Neuron (in vitro differentiated cells): ENCODE data around the gene SLC4A4.

ENCODE experiments used
- H2AFZ ChIP-seq: one replicate; pipeline ENCODE4 v1.6.1; 2013; ENCODE audit warnings: low read depth, mild to moderate bottlenecking, inconsistent platforms, low read length, moderate library complexity
- H3K27me3 ChIP-seq: one replicate; pipeline ENCODE4 v1.6.1; 2013; ENCODE audit warnings: low read length; ENCODE audit not compliant: insufficient read depth
- H3K36me3 ChIP-seq: one replicate; pipeline ENCODE4 v1.6.1; 2013; ENCODE audit warnings: low read length; ENCODE audit not compliant: insufficient read depth
- H3K4me1 ChIP-seq: one replicate; pipeline ENCODE4 v1.6.1; 2013; ENCODE audit warnings: low read length; ENCODE audit not compliant: insufficient read depth
- H3K4me3 ChIP-seq: 2 replicates; pipeline ENCODE4 v1.5.1; 2013; ENCODE audit warnings: mild to moderate bottlenecking, low read length, moderate library complexity
- H3K9me3 ChIP-seq: one replicate; pipeline ENCODE4 v1.6.1; 2013; ENCODE audit warnings: low read length

SLC4A4 gene

DNA sequence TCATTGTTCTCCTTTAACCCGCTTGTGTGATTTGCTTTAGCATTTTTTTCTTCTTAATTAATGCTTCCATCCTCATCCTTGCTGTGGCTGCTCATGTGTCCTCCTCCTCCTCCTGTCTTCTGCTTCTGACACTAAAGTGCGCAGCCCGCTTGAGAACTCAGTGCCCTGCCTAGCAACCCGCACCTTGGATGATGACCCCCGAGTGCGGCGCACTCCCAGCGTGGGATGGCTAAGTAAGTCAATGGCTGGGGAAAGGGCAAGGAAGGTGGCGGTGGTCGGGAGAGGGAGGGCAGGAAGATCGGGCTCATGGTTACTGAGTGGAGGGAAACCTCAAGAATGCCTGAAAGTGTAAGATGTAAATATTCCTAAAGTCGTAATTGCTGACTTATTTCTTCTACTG, 30.1 kb downstream of the SLC4A4 start:
- Histone ChIP-seq H3K4me3 (no peak overlapping the region), H2AFZ (no peak overlapping the region), H3K9me3 (no peaks in the 10 kb centered on the region), H3K36me3 (no peaks in the 10 kb centered on the region), H3K4me1 (no peaks in the 10 kb centered on the region), H3K27me3 (no peaks in the 10 kb centered on the region)

GRCh38 chr4:71369536-71369935, 30.7 kb downstream of the SLC4A4 start:
- H3K27me3 ChIP-seq = no peaks in the 10 kb centered on the region
- H3K36me3 ChIP-seq = no peaks in the 10 kb centered on the region
- no peak overlapping the region for H3K4me3 ChIP-seq
- no peaks in the 10 kb centered on the region for H3K4me1 ChIP-seq
- H3K9me3 ChIP-seq = no peaks in the 10 kb centered on the region
- no peak overlapping the region for H2AFZ ChIP-seq

DNA sequence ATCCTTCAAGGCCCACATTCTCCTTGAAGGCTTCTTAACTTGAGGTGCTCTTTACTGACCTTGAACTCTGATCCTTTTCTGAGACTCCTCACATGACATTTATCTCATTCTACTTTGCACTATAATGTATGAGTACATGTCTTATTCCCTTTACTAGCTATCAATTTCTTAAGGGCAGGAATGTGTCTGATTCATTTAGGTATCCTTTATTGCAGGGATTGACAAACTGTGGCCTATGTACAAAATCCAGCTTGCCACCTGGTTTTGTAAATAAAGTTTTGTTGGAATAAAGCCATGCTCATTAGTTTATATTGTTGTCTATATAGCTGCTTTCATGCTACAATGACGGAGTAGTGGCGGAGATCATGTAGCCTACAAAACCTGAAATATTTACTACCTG, 36.7 kb downstream of the SLC4A4 start:
- H3K4me1 ChIP-seq = peaks cover under 1% of the 10 kb centered on the region

DNA sequence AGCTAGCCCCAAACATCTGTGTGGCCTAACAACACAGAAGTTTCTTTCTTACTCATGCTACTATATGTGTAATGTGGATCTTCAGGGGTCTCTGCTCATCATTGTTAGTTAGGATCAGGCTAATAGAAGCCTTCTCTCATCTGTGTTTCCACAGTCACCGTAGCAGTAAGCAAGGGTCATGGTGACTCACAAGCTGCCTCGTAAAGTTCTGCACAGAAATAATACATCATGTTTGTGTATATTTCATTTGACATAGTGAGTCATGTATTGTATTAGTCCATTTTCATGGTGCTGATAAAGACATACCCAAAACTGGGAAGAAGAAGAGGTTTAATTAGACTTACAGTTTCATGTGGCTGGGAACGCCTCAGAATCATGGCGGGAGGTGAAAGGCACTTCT, 38.7 kb downstream of the SLC4A4 start:
- peaks cover 4% of the 10 kb centered on the region for H3K4me1 ChIP-seq
- no peak overlapping the region for H3K4me3 ChIP-seq
- no peak overlapping the region for H2AFZ ChIP-seq
- H3K36me3 ChIP-seq = no peaks in the 10 kb centered on the region
- H3K27me3 ChIP-seq = no peaks in the 10 kb centered on the region
- no peaks in the 10 kb centered on the region for H3K9me3 ChIP-seq

More for the DNA sequence above, 36.7 kb downstream of the SLC4A4 start:
- Histone ChIP-seq H3K27me3 (no peaks in the 10 kb centered on the region), H3K36me3 (no peaks in the 10 kb centered on the region), H2AFZ (no peak overlapping the region), H3K9me3 (no peaks in the 10 kb centered on the region), H3K4me3 (no peak overlapping the region)

GRCh38 chr4:71379126-71379525, 40.3 kb downstream of the SLC4A4 start:
- no peaks in the 10 kb centered on the region for H3K36me3 ChIP-seq
- peaks cover 4% of the 10 kb centered on the region for H3K4me1 ChIP-seq
- no peaks in the 10 kb centered on the region for H3K9me3 ChIP-seq
- H2AFZ ChIP-seq = no peak overlapping the region
- H3K27me3 ChIP-seq = no peaks in the 10 kb centered on the region
- H3K4me3 ChIP-seq = no peak overlapping the region

GRCh38 chr4:71380788-71381187, 42.0 kb downstream of the SLC4A4 start:
- no peaks in the 10 kb centered on the region for H3K27me3 ChIP-seq
- H2AFZ ChIP-seq = no peak overlapping the region
- H3K36me3 ChIP-seq = no peaks in the 10 kb centered on the region
- H3K4me3 ChIP-seq = no peak overlapping the region
- H3K4me1 ChIP-seq = peaks cover 4% of the 10 kb centered on the region
- no peaks in the 10 kb centered on the region for H3K9me3 ChIP-seq

DNA sequence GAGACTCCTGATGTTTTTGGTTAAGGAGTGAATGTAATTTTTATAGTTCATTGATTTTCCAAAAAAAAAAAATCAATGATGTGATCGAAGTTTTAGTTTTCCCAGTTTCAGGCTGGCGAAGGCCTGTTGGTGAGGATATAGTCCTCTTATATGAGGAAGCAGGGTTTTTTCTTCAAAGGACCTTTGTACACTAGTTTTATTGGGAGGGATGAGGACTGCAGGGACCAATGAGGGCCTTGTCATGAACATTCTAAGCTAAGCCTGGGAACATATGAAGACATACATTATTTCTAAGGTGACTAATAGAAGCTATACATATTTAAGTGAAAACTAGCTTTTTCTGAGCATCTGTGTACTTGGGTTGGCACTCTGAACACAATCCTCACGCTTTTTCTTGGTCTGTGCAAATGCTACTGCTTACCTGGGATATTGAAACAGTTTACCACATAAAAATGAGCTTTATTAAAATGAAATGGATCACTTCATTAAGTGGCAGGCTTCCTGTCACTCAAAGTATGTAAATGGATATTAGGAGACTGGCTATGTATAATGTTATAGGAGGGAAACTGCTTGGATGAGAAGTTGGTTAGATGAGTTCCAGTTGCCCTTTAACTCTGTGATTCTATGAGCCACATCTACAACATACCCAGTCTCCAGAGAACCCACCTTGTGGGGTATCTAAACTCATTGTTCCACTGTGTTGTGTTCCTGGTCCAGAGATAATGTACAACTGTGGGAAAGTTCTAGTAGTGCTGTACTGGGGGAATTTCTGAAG, 43.5 kb downstream of the SLC4A4 start:
- Histone ChIP-seq H3K9me3 (no peaks in the 10 kb centered on the region), H3K4me3 (no peak overlapping the region), H3K36me3 (no peaks in the 10 kb centered on the region), H2AFZ (no peak overlapping the region), H3K27me3 (no peaks in the 10 kb centered on the region), H3K4me1 (peaks cover 4% of the 10 kb centered on the region)

- H3K27me3 ChIP-seq = no peaks in the 10 kb centered on the region
- no peaks in the 10 kb centered on the region for H3K36me3 ChIP-seq
- H2AFZ ChIP-seq = no peak overlapping the region
- H3K4me1 ChIP-seq = peaks cover 4% of the 10 kb centered on the region
- no peak overlapping the region for H3K4me3 ChIP-seq
- no peaks in the 10 kb centered on the region for H3K9me3 ChIP-seq
Measured at GRCh38 chr4:71382900-71383560, 44.2 kb downstream of the SLC4A4 start.

DNA sequence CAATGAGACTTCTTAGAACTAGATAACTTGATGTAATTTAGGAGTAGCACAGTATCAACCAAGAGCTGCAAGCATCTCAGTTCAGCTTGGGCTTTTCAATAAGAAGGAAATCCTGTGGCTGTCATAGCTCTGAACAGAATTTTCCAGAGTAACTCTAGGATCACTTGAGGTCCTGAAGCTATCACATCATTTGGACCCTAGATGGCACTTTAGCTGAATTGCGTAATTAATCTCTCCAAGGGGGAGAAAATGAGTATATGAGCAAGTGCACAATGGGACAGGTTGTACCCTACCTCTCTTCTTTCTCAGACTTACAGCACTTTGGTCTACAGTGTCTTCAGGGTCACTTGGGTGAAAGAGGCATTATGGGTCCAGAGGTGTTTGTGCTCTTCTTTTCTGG, 45.2 kb downstream of the SLC4A4 start:
- Histone ChIP-seq H3K36me3 (no peaks in the 10 kb centered on the region), H3K9me3 (no peaks in the 10 kb centered on the region), H3K27me3 (no peaks in the 10 kb centered on the region), H3K4me3 (no peak overlapping the region), H2AFZ (no peak overlapping the region), H3K4me1 (peaks cover 4% of the 10 kb centered on the region)

- Histone ChIP-seq H2AFZ (no peak overlapping the region), H3K4me1 (no peaks in the 10 kb centered on the region), H3K4me3 (no peak overlapping the region), H3K27me3 (no peaks in the 10 kb centered on the region), H3K9me3 (no peaks in the 10 kb centered on the region), H3K36me3 (no peaks in the 10 kb centered on the region)
Measured at GRCh38 chr4:71389149-71389827, 50.5 kb downstream of the SLC4A4 start.

- no peaks in the 10 kb centered on the region for H3K27me3 ChIP-seq
- no peaks in the 10 kb centered on the region for H3K9me3 ChIP-seq
- no peak overlapping the region for H2AFZ ChIP-seq
- no peak overlapping the region for H3K4me3 ChIP-seq
- no peaks in the 10 kb centered on the region for H3K36me3 ChIP-seq
- H3K4me1 ChIP-seq = no peaks in the 10 kb centered on the region
Measured at GRCh38 chr4:71392109-71392508, 53.3 kb downstream of the SLC4A4 start.

- H3K36me3 ChIP-seq = no peaks in the 10 kb centered on the region
- H3K4me1 ChIP-seq = no peaks in the 10 kb centered on the region
- no peak overlapping the region for H3K4me3 ChIP-seq
- H3K9me3 ChIP-seq = no peaks in the 10 kb centered on the region
- H3K27me3 ChIP-seq = no peaks in the 10 kb centered on the region
- H2AFZ ChIP-seq = no peak overlapping the region
Measured at GRCh38 chr4:71396382-71396781, 57.6 kb downstream of the SLC4A4 start.

GRCh38 chr4:71400810-71401209, 62.0 kb downstream of the SLC4A4 start:
- no peak overlapping the region for H3K4me3 ChIP-seq

More at GRCh38 chr4:71400810-71401209, 62.0 kb downstream of the SLC4A4 start:
- H2AFZ ChIP-seq = no peak overlapping the region
- H3K27me3 ChIP-seq = no peaks in the 10 kb centered on the region
- H3K4me1 ChIP-seq = peaks cover 2% of the 10 kb centered on the region
- H3K36me3 ChIP-seq = no peaks in the 10 kb centered on the region
- H3K9me3 ChIP-seq = no peaks in the 10 kb centered on the region
